K562 (cell line): ENCODE data around the gene PRELID3B. TPM values are rescaled to one million over a fixed set of nuclear protein-coding genes. Genes with fewer than 3 reads are reported as not detected.

Experiments
- CHD1 ChIP-seq: fragments of 200-600 bp; sonication (generic); IDR thresholded peaks from one replicate; pipeline ENCODE4 v1.6.1; 2012; ENCODE audit warnings: mild to moderate bottlenecking, moderate library complexity, low read length, inconsistent platforms
- EGR1 ChIP-seq: fragments of 450-650 bp; conservative IDR thresholded peaks from 2 replicates; pipeline ENCODE4 v1.6.1; 2017; ENCODE audit warnings: mild to moderate bottlenecking
- GTF2F1 ChIP-seq: IDR thresholded peaks from 2 replicates; pipeline ENCODE4 v1.6.1; 2011; ENCODE audit warnings: low read depth, low read length, improper control_type of control experiment
- HMGN3 ChIP-seq: IDR thresholded peaks from 2 replicates; pipeline ENCODE4 v1.6.1; 2011; ENCODE audit warnings: borderline replicate concordance, low read depth, mild to moderate bottlenecking, mixed read lengths, low read length; ENCODE audit not compliant: insufficient read length; ENCODE audit errors: extremely low read depth
- KLF6 ChIP-seq: fragments of 250-450 bp; sonication (Bioruptor Pico); IDR thresholded peaks from 2 replicates; pipeline ENCODE4 v1.4.0; 2020; ENCODE audit warnings: mild to moderate bottlenecking, moderate library complexity, borderline replicate concordance
- MAZ ChIP-seq, 2 experiments: fragments of 450-650 bp in 1 of 2; sonication (generic) in 1 of 2; formaldehyde crosslinking; IDR thresholded peaks in 1 of 2; conservative IDR thresholded peaks in 1 of 2; 2 replicates each; pipeline versions ENCODE4 v1.4.0 to v1.5.0; 2020; ENCODE audit warnings: mild to moderate bottlenecking in 1 of 2, missing genetic modification reagents in 1 of 2
- MEF2A ChIP-seq: IDR thresholded peaks from 2 replicates; pipeline ENCODE4 v1.6.1; 2011; ENCODE audit warnings: low read depth, mild to moderate bottlenecking, low read length, moderate library complexity; ENCODE audit not compliant: control insufficient read depth
- MYC ChIP-seq, 2 experiments: fragments of 250-450 bp in 1 of 2; sonication (Bioruptor Pico) in 1 of 2; IDR thresholded peaks; 2 replicates each; pipeline versions ENCODE4 v1.5.1 to v1.6.1; 2012 to 2021; ENCODE audit warnings: low read depth in 2 of 2, borderline replicate concordance in 1 of 2, improper control_type of control experiment in 1 of 2, low read length in 1 of 2, mild to moderate bottlenecking in 1 of 2, moderate library complexity in 1 of 2
- RBM14 ChIP-seq: fragments of 200-400 bp; formaldehyde crosslinking; IDR thresholded peaks from 2 replicates; pipeline ENCODE4 v1.6.1; 2018; ENCODE audit warnings: low read depth, mild to moderate bottlenecking, low read length, moderate library complexity, borderline replicate concordance; ENCODE audit not compliant: insufficient read depth
- TAF1 ChIP-seq: IDR thresholded peaks from 2 replicates; pipeline ENCODE4 v1.6.1; 2011; ENCODE audit warnings: mild to moderate bottlenecking, low read length, moderate library complexity; ENCODE audit not compliant: insufficient read depth, control insufficient read depth, severe bottlenecking; ENCODE audit errors: extremely low read depth
- TOE1 ChIP-seq, 2 experiments: fragments of 450-650 bp in 1 of 2; sonication (generic) in 1 of 2; formaldehyde crosslinking in 1 of 2; IDR thresholded peaks; 2 replicates each; pipeline versions ENCODE4 v1.7.1 to v1.8.0; 2016 to 2022; ENCODE audit warnings: borderline replicate concordance in 2 of 2, mild to moderate bottlenecking in 2 of 2, antibody characterized with exemption in 1 of 2, inconsistent platforms in 1 of 2, low read depth in 1 of 2, missing genetic modification reagents in 1 of 2, moderate library complexity in 1 of 2
- ZNF124 ChIP-seq: sonication (generic); formaldehyde crosslinking; IDR thresholded peaks from 2 replicates; pipeline ENCODE4 v1.8.1; 2022; ENCODE audit warnings: missing genetic modification reagents
- ZNF311 ChIP-seq: fragments of 250-450 bp; sonication (Bioruptor Pico); IDR thresholded peaks from 2 replicates; pipeline ENCODE4 v1.4.0; 2020; ENCODE audit warnings: mild to moderate bottlenecking, moderate library complexity
- ZNF583 ChIP-seq: fragments of 250-450 bp; sonication (Bioruptor Pico); IDR thresholded peaks from 2 replicates; pipeline ENCODE4 v1.4.0; 2020
- ZNF586 ChIP-seq: fragments of 450-650 bp; formaldehyde crosslinking; conservative IDR thresholded peaks from 2 replicates; pipeline ENCODE4 v1.4.0; 2020; ENCODE audit warnings: mild to moderate bottlenecking, moderate library complexity
- polyA plus RNA-seq, 8 experiments: library from polyadenylated mRNA; depleted of rRNA in 4 of 8; stranded (reverse) in 5 of 8; unstranded in 3 of 8; fragments of >200 nt; fragmentation: Nextera tagmentation in 2 of 8; fragmentation: Illumina TruSeq in 1 of 8; extraction: Ambion mirVana in 2 of 8; extraction: Trizol in 1 of 8; gene quantifications; 2 replicates each; pipeline versions ENCODE4 v1.2.1 to v1.2.3, GENCODE V29; 2011 to 2014; ENCODE audit warnings: inconsistent platforms in 1 of 8, missing spikeins in 1 of 8
- total RNA-seq, 7 experiments: library from RNA; depleted of rRNA in 6 of 7; stranded (reverse); fragments of >200 nt in 6 of 7; fragmentation: Illumina TruSeq in 2 of 7; extraction: Trizol in 2 of 7; gene quantifications; 2 replicates each; pipeline versions ENCODE4 v1.2.1 to v1.2.3, GENCODE V29; 2011 to 2021; ENCODE audit warnings: low replicate concordance in 1 of 7
- TF ChIP-seq, protein P1 (sequence below): fragments of 250-450 bp; sonication (Bioruptor Pico); IDR thresholded peaks from 2 replicates; pipeline ENCODE4 v1.8.0; 2022; ENCODE audit warnings: inconsistent platforms
- TF ChIP-seq, protein P2 (sequence below): fragments of 450-650 bp; IDR thresholded peaks from 2 replicates; pipeline ENCODE4 v1.6.1; 2016
- TF ChIP-seq, protein P3 (sequence below), 3 experiments: fragments of 200-800 bp in 1 of 3; fragments of 250-450 bp in 1 of 3; fragments of 450-650 bp in 1 of 3; sonication (Bioruptor Pico) in 1 of 3; sonication (Bioruptor generic) in 1 of 3; formaldehyde crosslinking in 1 of 3; IDR thresholded peaks; 2 replicates each; pipeline versions ENCODE4 v1.6.1 to v1.8.0; 2016 to 2022; ENCODE audit warnings: mild to moderate bottlenecking in 2 of 3, missing genetic modification characterization in 2 of 3, missing compliant biosample characterization in 1 of 3, moderate library complexity in 1 of 3

PRELID3B gene
- total and polyA plus RNA-seq, 9 of the 15 experiments (the other 6 are each of a cell fraction or from before 2014, with no cell fraction given): 77.0 to 186 (median 101) TPM

GRCh38 chr20:59042796-59043631 is 428 bp upstream of the PRELID3B start (continued):
- no peak for TF ChIP-seq TOE1 (IDR thresholded peaks at IDR 0.05; ENCODE audit: borderline replicate concordance)
- TF ChIP-seq TOE1 (CRISPR knock-in tag; IDR thresholded peaks at IDR 0.05; ENCODE audit: borderline replicate concordance, low read depth): no peak
- 0 out of 2 replicates have a peak, but pooled peaks have one; percentile 5 for TF ChIP-seq EGR1
- TF ChIP-seq, protein P1, sequence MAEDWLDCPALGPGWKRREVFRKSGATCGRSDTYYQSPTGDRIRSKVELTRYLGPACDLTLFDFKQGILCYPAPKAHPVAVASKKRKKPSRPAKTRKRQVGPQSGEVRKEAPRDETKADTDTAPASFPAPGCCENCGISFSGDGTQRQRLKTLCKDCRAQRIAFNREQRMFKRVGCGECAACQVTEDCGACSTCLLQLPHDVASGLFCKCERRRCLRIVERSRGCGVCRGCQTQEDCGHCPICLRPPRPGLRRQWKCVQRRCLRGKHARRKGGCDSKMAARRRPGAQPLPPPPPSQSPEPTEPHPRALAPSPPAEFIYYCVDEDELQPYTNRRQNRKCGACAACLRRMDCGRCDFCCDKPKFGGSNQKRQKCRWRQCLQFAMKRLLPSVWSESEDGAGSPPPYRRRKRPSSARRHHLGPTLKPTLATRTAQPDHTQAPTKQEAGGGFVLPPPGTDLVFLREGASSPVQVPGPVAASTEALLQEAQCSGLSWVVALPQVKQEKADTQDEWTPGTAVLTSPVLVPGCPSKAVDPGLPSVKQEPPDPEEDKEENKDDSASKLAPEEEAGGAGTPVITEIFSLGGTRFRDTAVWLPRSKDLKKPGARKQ (CRISPR knock-in tag): no peak
- no peak for TF ChIP-seq ZNF586 (CRISPR knock-in tag)
- TF ChIP-seq, protein P2, sequence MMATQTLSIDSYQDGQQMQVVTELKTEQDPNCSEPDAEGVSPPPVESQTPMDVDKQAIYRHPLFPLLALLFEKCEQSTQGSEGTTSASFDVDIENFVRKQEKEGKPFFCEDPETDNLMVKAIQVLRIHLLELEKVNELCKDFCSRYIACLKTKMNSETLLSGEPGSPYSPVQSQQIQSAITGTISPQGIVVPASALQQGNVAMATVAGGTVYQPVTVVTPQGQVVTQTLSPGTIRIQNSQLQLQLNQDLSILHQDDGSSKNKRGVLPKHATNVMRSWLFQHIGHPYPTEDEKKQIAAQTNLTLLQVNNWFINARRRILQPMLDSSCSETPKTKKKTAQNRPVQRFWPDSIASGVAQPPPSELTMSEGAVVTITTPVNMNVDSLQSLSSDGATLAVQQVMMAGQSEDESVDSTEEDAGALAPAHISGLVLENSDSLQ: no peak
- TF ChIP-seq RBM14: no peak
- TF ChIP-seq TAF1: no peak
- 0 out of 2 replicates have a peak, but pooled peaks have one; percentile 23 for TF ChIP-seq MYC (IDR thresholded peaks at IDR 0.05; ENCODE audit: low read depth, low read length)
- no peak for TF ChIP-seq MYC (CRISPR knock-in tag; IDR thresholded peaks at IDR 0.05; ENCODE audit: borderline replicate concordance, low read depth)
- TF ChIP-seq ZNF311 (CRISPR knock-in tag): peak; percentile 47; the same call in 1 of the 2 replicates
- TF ChIP-seq ZNF124: no peak
- TF ChIP-seq MEF2A: no peak
- no peak for TF ChIP-seq GTF2F1
- TF ChIP-seq ZNF583: peak; percentile 15; the same call in 1 of the 2 replicates
- peak in 1 of 2 experiments; percentile 33; a peak in 1 of 4 replicates for TF ChIP-seq MAZ (CRISPR knock-in tag; conservative IDR thresholded peaks at IDR 0.05 in 1 of 2, IDR thresholded peaks at IDR 0.05 in 1 of 2)
- TF ChIP-seq, protein P3, sequence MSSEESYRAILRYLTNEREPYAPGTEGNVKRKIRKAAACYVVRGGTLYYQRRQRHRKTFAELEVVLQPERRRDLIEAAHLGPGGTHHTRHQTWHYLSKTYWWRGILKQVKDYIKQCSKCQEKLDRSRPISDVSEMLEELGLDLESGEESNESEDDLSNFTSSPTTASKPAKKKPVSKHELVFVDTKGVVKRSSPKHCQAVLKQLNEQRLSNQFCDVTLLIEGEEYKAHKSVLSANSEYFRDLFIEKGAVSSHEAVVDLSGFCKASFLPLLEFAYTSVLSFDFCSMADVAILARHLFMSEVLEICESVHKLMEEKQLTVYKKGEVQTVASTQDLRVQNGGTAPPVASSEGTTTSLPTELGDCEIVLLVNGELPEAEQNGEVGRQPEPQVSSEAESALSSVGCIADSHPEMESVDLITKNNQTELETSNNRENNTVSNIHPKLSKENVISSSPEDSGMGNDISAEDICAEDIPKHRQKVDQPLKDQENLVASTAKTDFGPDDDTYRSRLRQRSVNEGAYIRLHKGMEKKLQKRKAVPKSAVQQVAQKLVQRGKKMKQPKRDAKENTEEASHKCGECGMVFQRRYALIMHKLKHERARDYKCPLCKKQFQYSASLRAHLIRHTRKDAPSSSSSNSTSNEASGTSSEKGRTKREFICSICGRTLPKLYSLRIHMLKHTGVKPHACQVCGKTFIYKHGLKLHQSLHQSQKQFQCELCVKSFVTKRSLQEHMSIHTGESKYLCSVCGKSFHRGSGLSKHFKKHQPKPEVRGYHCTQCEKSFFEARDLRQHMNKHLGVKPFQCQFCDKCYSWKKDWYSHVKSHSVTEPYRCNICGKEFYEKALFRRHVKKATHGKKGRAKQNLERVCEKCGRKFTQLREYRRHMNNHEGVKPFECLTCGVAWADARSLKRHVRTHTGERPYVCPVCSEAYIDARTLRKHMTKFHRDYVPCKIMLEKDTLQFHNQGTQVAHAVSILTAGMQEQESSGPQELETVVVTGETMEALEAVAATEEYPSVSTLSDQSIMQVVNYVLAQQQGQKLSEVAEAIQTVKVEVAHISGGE (CRISPR knock-in tag; IDR thresholded peaks at IDR 0.05): peak in 1 of 3 experiments; percentile 59; a peak in 3 of 6 replicates
- TF ChIP-seq HMGN3: peak; percentile 85
- TF ChIP-seq KLF6 (CRISPR knock-in tag): no peak
- no peak for TF ChIP-seq CHD1
